GM21360 (cell line): ENCODE data around the gene COPA.
A peak's percentile ranks its signal among the peaks of the same experiment; 100 is the strongest.
"Not testable (repeated sequence)": the region's sequence is repeated elsewhere in the genome, so short reads cannot be mapped to it uniquely, and the experiment has no call there.

Source experiments
- ATAC-seq: cut with Tn5 transposase; IDR thresholded peaks from one replicate; pipeline ENCODE4 v1.9.1; 2021; ENCODE audit warnings: mild to moderate bottlenecking, moderate library complexity; ENCODE audit not compliant: unreplicated experiment

The COPA gene

DNA sequence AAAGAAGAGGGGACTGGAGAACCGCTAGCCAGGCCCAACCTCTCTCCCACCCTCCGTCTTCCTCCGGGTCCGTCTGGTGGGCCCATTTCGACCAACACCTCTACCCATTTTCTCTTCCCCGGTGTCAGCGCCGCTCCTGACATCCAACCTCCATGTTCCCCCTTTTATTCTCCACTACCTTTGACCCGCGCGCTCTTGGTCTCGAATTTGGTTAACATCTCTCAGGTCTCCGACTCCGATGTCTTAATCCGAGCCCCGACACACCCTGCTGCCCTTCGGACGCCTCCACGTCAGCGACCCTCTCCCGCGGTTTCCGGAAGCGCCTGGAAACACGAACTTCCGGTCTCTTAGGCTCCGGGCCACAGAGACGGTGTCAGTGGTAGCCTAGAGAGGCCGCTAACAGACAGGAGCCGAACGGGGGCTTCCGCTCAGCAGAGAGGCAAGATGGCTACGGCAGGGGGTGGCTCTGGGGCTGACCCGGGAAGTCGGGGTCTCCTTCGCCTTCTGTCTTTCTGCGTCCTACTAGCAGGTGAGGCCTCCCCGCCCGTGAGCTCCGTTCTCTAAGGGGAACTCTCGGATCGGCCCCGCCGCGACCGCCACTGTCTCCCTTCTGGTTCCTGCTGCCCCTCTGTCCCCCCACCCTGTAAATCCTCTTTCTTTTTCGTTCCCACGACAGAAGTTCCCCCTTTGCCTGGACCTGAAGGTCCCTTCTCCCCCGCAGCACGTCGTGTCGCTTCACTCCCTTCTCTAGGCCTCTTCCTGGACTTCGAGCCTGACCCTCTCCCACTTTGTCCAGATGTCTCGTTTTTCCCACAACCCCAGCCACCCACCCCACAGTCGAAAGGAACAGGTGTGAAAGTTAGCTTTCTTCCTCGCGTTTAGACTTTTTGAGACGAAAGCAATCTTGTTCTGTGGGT lies at the start of gene COPA, which contains the start of gene NCSTN:
Gene COPA, minus strand, starts transcription at position 298 of the 917 bp plus-strand sequence. Its CDS starts 80 bp downstream, at position 218.
Gene NCSTN, plus strand, starts transcription at position 431 of the 917 bp plus-strand sequence. Its CDS starts 14 bp downstream, at position 445.
- ATAC-seq: peak; percentile 87

- not testable (repeated sequence) for ATAC-seq
Observed at GRCh38 chr1:160388406-160388805, 45.4 kb upstream of the COPA start.

DNA sequence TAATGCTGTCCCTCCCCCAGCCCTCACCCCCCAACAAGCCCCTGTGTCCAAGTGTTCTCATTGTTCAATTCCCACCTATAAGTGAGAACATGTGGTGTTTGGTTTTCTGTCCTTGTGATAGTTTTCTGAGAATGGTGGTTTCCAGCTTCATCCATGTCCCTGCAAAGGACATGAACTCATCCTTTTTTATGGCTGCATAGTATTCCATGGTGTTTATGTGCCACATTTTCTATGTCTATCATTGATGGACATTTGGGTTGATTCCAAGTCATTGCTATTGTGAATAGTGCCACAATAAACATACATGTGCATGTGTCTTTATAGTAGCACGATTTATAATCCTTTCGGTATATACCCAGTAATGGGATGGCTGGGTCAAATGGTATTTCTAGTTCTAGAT lies 41.8 kb upstream of the COPA start:
- ATAC-seq: not testable (repeated sequence)

DNA sequence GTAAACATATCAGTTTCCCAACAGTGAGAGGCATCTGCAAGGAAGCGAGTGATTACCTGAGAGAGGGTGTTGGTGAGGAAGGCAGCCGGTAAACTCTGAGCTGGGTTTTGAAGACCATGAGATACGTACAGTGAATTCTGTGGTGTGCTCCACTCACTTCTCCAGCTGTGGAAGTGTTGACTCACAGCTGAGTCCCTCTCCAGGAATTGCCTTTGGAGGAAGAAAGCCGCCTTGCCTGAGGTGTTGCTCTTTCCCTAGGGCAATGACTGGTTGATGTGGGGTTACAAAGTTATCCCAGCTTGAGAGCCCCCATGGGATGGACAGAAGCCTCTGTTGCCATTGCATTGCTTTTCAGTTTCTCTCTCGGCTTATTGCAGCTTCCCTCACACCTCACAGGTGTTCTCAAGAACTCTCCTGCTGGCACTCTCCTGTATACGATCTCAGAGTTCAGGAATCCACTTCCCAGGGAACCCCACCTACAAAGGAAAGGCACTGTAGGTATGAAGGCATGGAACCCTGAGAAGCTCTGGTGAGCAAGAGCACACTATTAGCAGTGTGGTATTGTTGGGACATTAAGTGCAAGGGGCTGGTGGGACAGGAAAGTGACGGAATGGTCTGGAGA lies 34.6 kb upstream of the COPA start:
- no peak for ATAC-seq

DNA sequence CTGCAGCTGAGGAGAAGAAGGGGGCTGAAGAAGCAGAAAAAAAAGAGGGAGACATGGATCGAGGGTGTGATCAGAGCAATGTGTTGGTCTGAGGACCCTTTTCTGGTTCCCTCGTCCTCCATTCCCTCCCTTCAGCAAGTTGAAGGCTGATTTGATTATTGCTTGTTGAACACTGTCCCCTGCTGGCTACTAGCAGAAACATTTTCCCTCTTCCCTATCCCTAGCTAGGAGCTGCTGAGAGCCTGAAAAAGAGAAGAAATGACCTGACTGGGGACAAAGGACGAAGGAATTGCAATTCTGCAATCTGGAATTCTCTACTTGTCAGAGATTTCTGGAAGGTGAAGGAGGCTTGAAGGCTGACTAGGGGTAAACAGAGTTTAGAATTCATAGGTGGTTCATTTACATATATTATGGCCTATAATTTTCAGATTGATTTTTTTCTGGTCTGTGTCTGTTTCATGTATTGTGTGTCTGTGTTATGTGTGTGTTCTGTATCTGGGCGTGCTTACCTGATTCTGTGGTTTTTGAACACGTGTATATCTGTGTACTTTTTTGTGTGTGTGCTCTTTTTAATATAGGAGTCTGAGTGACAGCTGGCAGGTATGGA lies 33.6 kb upstream of the COPA start:
- ATAC-seq: peak; percentile 56

- no peak for ATAC-seq
Observed at GRCh38 chr1:160375788-160376524, 32.9 kb upstream of the COPA start.

GRCh38 chr1:160374306-160375110 lies 31.5 kb upstream of the COPA start:
- ATAC-seq: no peak

DNA sequence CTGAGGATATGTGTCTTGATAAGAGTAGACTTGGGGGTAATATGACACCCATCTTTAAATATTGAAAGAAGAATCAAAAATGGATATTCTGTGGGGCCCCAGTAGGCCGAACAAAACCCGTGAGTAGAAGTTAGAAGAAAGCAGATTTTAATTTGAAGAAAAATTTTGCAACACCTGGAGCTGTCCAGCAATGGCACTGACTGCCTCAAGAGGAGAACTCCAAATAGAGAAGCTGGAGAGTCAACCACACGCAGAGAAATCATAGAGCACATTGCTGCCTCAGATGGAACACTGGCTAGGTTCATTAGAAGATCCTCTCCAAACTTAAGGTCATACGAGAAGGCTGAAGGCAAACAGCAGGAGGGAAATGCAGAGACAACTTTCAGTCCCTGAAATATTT lies 30.6 kb upstream of the COPA start:
- no peak for ATAC-seq

DNA sequence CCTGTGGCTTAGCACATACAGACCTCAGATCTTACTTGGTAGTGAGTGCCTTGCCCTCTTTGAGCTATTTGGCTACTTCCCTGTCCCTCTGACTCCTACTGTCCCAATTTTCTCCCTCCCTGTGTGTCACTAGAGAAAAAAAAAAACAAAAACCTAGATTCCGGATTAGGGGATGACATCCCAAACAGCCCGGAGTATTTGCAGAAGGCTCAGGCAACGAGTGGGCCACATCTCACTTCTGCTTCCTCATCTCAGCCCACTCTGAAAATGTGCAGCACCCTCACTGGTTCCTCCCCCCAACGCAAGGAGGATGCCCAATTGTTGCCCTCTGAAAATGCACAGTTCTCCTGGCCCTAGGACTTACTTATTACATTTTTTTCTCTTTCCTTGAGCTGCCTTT lies 28.7 kb upstream of the COPA start:
- no peak for ATAC-seq

GRCh38 chr1:160371346-160371631 lies 28.2 kb upstream of the COPA start:
- ATAC-seq: no peak

GRCh38 chr1:160370561-160371345 lies 27.7 kb upstream of the COPA start:
- ATAC-seq: no peak

- no peak for ATAC-seq
Observed at GRCh38 chr1:160369087-160369486, 26.0 kb upstream of the COPA start.

- no peak for ATAC-seq
Observed at GRCh38 chr1:160367934-160368923, 25.2 kb upstream of the COPA start.

GRCh38 chr1:160367516-160367900 lies 24.5 kb upstream of the COPA start:
- ATAC-seq: no peak

DNA sequence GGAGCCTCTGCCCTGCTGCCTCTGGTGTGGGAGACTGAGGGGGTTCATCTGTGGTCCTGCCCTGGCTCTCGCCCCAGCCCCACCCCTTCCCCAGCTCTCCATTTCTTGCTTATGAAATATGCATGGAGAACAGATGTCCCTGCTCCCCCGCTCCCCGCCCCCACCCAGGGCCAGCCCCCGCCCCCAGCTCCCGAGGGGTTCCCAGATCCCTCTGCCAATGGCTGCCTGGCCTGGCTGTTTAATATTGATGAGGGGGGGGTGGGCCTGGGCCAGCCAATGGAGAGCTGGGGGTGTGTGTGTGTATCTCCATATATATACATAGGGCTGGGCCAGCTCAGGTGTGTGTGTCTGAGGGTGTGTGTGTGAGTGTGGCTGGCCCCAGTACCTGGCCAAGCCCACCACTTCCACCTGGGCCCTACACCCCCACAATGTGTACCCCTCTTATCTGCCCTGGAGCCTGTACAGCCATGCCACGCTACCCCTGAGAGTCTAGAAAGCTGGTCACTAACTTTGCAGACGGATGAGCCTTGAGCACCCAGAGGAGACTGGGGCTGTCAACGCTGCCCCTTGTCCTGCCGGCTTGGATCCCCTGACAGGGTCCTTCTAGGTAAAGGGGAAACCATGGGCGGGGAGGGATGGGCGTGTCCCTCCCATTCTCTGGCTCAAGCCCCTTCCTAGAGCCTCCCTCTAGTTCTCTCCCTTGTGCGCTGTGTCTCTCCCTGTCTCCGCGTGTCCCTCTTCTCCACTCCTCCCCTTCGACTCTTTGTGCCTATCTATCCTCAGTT lies 23.9 kb upstream of the COPA start, which contains the start of gene NHLH1:
Gene NHLH1, plus strand, starts transcription at position 341 of the 785 bp plus-strand sequence. CDS start 3,661 bp downstream, outside the sequence.
- ATAC-seq: no peak

GRCh38 chr1:160365325-160365724 lies 22.3 kb upstream of the COPA start:
- ATAC-seq: no peak

GRCh38 chr1:160363951-160364735 lies 21.1 kb upstream of the COPA start:
- no peak for ATAC-seq
